Gastrocnemius medialis (tissue), 4 donors: ENCODE results near the gene WDR6. TPM values are rescaled to one million over a fixed set of nuclear protein-coding genes. Genes with fewer than 3 reads are reported as not detected.

Experiments
- ATAC-seq, 2 donors: fragments of 150-250 bp; one replicate each; pipeline ENCODE4 v1.9.1; 2016
- DNase-seq, 2 donors: peaks; one replicate each; pipeline ENCODE4 v3.0.0-alpha.2; 2019
- H3K27ac ChIP-seq, 4 donors: fragments of 200-600 bp; sonication (generic); 1 replicate in 1 of 4; 2 replicates in 3 of 4; pipeline ENCODE4 v1.5.1; 2016 to 2018; ENCODE audit warnings: mild to moderate bottlenecking in 2 of 4, moderate library complexity in 1 of 4
- H3K27me3 ChIP-seq, 3 donors: fragments of 200-600 bp; sonication (generic) in 2 of 3; 1 replicate in 1 of 3; 2 replicates in 2 of 3; pipeline versions ENCODE4 v1.5.1 to v1.6.0; 2016 to 2019; ENCODE audit warnings: mild to moderate bottlenecking in 1 of 3, moderate library complexity in 1 of 3
- H3K36me3 ChIP-seq, 2 donors: fragments of 200-600 bp; sonication (generic) in 1 of 2; one replicate each; pipeline ENCODE4 v1.5.1; 2017 to 2018
- H3K4me1 ChIP-seq, 2 donors: fragments of 200-600 bp; sonication (generic) in 1 of 2; one replicate each; pipeline ENCODE4 v1.5.1; 2016 to 2017; ENCODE audit warnings: mild to moderate bottlenecking in 2 of 2
- H3K4me3 ChIP-seq, 4 donors: fragments of 200-600 bp; sonication (generic) in 3 of 4; 1 replicate in 1 of 4; 2 replicates in 3 of 4; pipeline ENCODE4 v1.5.1; 2016 to 2019; ENCODE audit warnings: mild to moderate bottlenecking in 2 of 4
- H3K9me3 ChIP-seq, 3 donors: fragments of 200-600 bp; sonication (generic) in 2 of 3; 1 replicate in 1 of 3; 2 replicates in 2 of 3; pipeline ENCODE4 v1.5.1; 2016 to 2019
- CTCF ChIP-seq, 5 experiments: fragments of 450-650 bp in 3 of 5; fragments of 200-600 bp in 2 of 5; sonication (generic) in 2 of 5; IDR thresholded peaks in 4 of 5; conservative IDR thresholded peaks in 1 of 5; 1 replicate in 4 of 5; 2 replicates in 1 of 5; pipeline ENCODE4 v1.5.1; 2016 to 2019; ENCODE audit warnings: antibody characterized with exemption in 5 of 5, mild to moderate bottlenecking in 3 of 5, moderate library complexity in 3 of 5
- POLR2A ChIP-seq, 2 donors: fragments of 450-650 bp; IDR thresholded peaks; one replicate each; pipeline ENCODE4 v1.6.1; 2017; ENCODE audit warnings: antibody characterized with exemption in 2 of 2, mild to moderate bottlenecking in 2 of 2, moderate library complexity in 2 of 2
- in situ Hi-C, 4 donors: fragments of 200-750 bp; cut with MboI; loops; one replicate each; pipeline versions ENCODE4 v1.15.0 to v1.8.0; 2017; ENCODE audit warnings: low sequenced_read_pairs in 4 of 4
- intact Hi-C: fragments of 100-400 bp; cut with DNase I; formaldehyde crosslinking; loops from one replicate; pipeline ENCODE4 v1.15.1; 2023; ENCODE audit warnings: low total_unique reads
- total RNA-seq, 4 donors: library from RNA; depleted of rRNA; stranded (reverse); fragments of >200 nt; gene quantifications; one replicate each; pipeline versions ENCODE4 v1.1.0 to v1.2.3, GENCODE V29; 2016

WDR6 gene
- total RNA-seq, 4 donors from 2014 or later: 40.4 to 50.9 (median 45.5) TPM

DNA sequence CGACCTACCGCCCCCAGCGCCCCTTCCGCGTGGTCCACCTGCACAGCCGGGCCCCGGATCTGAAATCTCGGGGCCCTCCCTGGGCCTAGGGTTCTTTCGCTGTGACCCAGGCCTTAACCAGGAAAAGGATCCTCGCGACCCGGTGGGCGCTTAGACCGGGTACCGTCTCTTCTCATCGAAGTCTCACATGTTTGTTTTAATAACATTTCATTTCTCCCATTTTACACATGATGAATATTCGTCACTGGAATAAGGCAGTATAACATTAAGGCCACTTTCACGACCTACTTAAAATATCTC, 11.5 kb downstream of the WDR6 start:
- intact Hi-C loops (no loop called here), in situ Hi-C loops (no loop called here)
- no peaks in the 10 kb centered on the region for H3K9me3 ChIP-seq
- H3K4me3 ChIP-seq: peak overlapping the region; percentile 88 to 96 (median 90)
- peaks cover 36 to 47% of the 10 kb centered on the region in 2 donors for H3K4me1 ChIP-seq
- H3K27ac ChIP-seq: peak overlapping the region; percentile 78 to 87 (median 82)
- TF ChIP-seq POLR2A (IDR thresholded peaks at IDR 0.05): no peak
- no peak for TF ChIP-seq CTCF (IDR thresholded peaks at IDR 0.05 in 4 of 5, conservative IDR thresholded peaks at IDR 0.05 in 1 of 5)
- H3K36me3 ChIP-seq: peaks cover 0 to 34% of the 10 kb centered on the region in 2 donors
- no peaks in the 10 kb centered on the region for H3K27me3 ChIP-seq
- no peak for DNase-seq
- no peak for ATAC-seq

- Histone ChIP-seq H3K36me3 (peaks cover 0 to 35% of the 10 kb centered on the region in 2 donors), H3K4me3 (peak overlapping the region; percentile 77 to 97 (median 90)), H3K4me1 (peaks cover 37 to 51% of the 10 kb centered on the region in 2 donors), H3K9me3 (no peaks in the 10 kb centered on the region), H3K27me3 (no peaks in the 10 kb centered on the region), H3K27ac (peak overlapping the region; percentile 97 to 100 (median 98))
- in situ Hi-C loops (no loop called here), intact Hi-C loops (loop anchor here (5.0 kb wide), 2 partner anchors 112 to 652 kb away; partner anchors contain the start of genes APEH and LAMB2)
- no peak for DNase-seq
- ATAC-seq: no peak
- TF ChIP-seq POLR2A (IDR thresholded peaks at IDR 0.05) (no peak), CTCF (IDR thresholded peaks at IDR 0.05 in 4 of 5, conservative IDR thresholded peaks at IDR 0.05 in 1 of 5) (no peak)
These were observed 12.7 kb downstream of the WDR6 start for GRCh38 chr3:49019941-49020329.

DNA sequence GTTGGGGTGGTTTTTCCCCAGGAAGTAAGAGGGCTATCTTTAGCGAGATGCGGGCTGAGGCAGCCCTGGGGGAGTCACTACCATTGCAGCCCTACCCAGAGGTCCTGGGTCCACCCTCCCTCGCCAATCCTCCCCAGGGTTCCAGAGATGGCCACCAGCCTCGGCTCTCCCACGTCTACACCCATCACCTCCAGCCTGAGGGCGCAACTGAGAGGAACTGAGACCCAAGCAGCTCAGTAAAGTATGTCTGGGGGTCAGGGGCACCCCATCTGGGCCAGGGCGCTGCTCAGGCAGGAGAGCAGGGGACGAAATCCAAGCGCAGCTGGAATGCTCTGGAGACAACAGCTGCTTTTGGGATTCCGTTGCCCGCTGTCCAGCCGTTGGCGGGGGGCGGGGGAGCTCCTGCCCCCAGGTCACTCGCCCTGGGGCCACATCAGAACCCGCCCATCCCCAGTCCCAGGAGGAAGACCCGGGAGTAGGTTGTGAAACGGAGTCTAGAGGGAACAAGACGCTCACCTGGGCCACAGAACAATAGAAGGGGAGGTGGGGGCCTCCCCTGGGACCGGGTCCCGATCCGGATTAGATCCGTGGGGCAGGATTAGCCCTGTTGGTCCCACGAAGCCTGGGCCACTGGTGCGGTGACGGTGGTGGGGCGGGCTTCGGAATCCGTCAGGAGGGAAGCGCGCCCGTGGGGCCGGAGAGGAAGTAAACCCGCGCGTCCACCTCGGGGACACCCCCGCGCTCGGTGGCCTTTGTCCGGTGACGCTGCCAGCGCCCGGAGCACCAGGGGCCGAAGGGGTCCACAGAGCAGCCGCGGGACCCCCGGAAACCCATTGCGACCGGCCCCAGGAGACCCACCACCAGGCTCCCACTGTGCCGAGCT, 13.4 kb downstream of the WDR6 start:
- no peaks in the 10 kb centered on the region for H3K27me3 ChIP-seq
- H3K4me1 ChIP-seq: peaks cover 42 to 51% of the 10 kb centered on the region in 2 donors
- H3K36me3 ChIP-seq: peaks cover 0 to 35% of the 10 kb centered on the region in 2 donors
- TF ChIP-seq CTCF (IDR thresholded peaks at IDR 0.05 in 4 of 5, conservative IDR thresholded peaks at IDR 0.05 in 1 of 5) (no peak), POLR2A (IDR thresholded peaks at IDR 0.05) (no peak)
- ATAC-seq (peak; percentile 3 to 5), DNase-seq (peak in 1 of 2 donors; percentile 35)
- no peaks in the 10 kb centered on the region for H3K9me3 ChIP-seq
- intact Hi-C loops: loop anchor here (1.0 to 5.0 kb wide), 4 partner anchors 13 to 652 kb away; partner anchors contain the start of genes APEH, LAMB2, QRICH1 and WDR6
- peak overlapping the region; percentile 77 to 97 (median 90) for H3K4me3 ChIP-seq
- in situ Hi-C loops: no loop called here
- peak overlapping the region; percentile 97 to 100 (median 98) for H3K27ac ChIP-seq

DNA sequence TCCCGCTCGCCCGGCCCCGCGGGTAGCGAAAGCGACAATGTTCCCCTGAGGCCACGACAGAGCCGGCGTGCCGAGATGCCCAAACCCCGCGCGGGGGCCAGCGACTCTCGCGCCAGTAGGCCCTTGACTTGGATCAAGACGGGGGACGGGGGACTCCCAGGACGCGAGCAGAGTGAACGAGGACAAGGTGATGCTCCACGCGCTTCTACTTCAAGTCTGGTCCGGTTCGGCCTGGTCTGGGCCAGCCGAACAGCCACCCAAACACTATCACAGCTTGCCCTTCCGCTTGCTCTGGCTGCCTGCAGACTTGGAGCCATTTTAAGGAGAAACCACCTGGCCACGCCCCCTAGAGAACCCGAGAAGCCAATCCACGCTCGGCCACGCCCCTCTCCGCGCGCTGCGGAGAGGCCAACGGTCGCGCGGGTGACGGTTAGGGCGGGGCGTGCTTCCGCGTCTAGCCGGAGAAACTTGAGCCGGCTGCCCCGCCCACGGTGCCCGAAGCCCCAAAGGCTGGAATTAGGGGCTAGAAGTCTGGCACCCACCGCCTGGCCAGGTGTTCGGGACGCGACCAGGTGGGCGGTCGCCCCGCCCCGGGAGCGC, 14.1 kb downstream of the WDR6 start:
- peak; percentile 98 for DNase-seq
- Histone ChIP-seq H3K9me3 (no peaks in the 10 kb centered on the region), H3K36me3 (peaks cover 0 to 35% of the 10 kb centered on the region in 2 donors), H3K4me3 (peak overlapping the region; percentile 77 to 97 (median 90)), H3K27me3 (no peaks in the 10 kb centered on the region), H3K27ac (peak overlapping the region; percentile 97 to 100 (median 98)), H3K4me1 (peaks cover 42 to 51% of the 10 kb centered on the region in 2 donors)
- ATAC-seq: peak; percentile 79 to 83
- in situ Hi-C loops (no loop called here), intact Hi-C loops (loop anchor here (1.0 to 5.0 kb wide), 4 partner anchors 14 to 651 kb away; partner anchors contain the start of genes APEH, LAMB2, QRICH1 and WDR6)
- TF ChIP-seq CTCF (IDR thresholded peaks at IDR 0.05 in 4 of 5, conservative IDR thresholded peaks at IDR 0.05 in 1 of 5) (no peak), POLR2A (IDR thresholded peaks at IDR 0.05) (peak; percentile 93 to 99)
